GM18502 (cell line): ENCODE results near the gene PNPLA1.

Experiments used
- ATAC-seq: cut with Tn5 transposase; IDR thresholded peaks from one replicate; pipeline ENCODE4 v1.9.1; 2021; ENCODE audit warnings: mild to moderate bottlenecking; ENCODE audit not compliant: unreplicated experiment, poor library complexity

Gene PNPLA1

GRCh38 chr6:36312854-36313648 is 43.2 kb downstream of the PNPLA1 start:
- no peak for ATAC-seq

GRCh38 chr6:36313649-36313936 is 43.7 kb downstream of the PNPLA1 start:
- ATAC-seq, result no peak

GRCh38 chr6:36314221-36315014 is 44.6 kb downstream of the PNPLA1 start:
- no peak for ATAC-seq

- ATAC-seq, result no peak
Measured at GRCh38 chr6:36315921-36316320, 46.1 kb downstream of the PNPLA1 start.

- ATAC-seq, result no peak
Measured at GRCh38 chr6:36317623-36318022, 47.8 kb downstream of the PNPLA1 start.

GRCh38 chr6:36318690-36319435 is 49.0 kb downstream of the PNPLA1 start:
- ATAC-seq, result no peak

GRCh38 chr6:36319436-36319762 is 49.5 kb downstream of the PNPLA1 start:
- ATAC-seq, result no peak

- ATAC-seq, result no peak
Measured at GRCh38 chr6:36319821-36320220, 50.0 kb downstream of the PNPLA1 start.

- ATAC-seq, result no peak
Measured at GRCh38 chr6:36320475-36320874, 50.6 kb downstream of the PNPLA1 start.

GRCh38 chr6:36322591-36322990 is 52.7 kb downstream of the PNPLA1 start:
- no peak for ATAC-seq

GRCh38 chr6:36323062-36323461 is 53.2 kb downstream of the PNPLA1 start:
- no peak for ATAC-seq

GRCh38 chr6:36324191-36324590 is 54.3 kb downstream of the PNPLA1 start:
- ATAC-seq, result no peak

- ATAC-seq, result no peak
Measured at GRCh38 chr6:36324715-36325114, 54.9 kb downstream of the PNPLA1 start.

GRCh38 chr6:36326356-36326995 is 56.6 kb downstream of the PNPLA1 start:
- ATAC-seq, result no peak

- no peak for ATAC-seq
Measured at GRCh38 chr6:36327226-36327918, 57.5 kb downstream of the PNPLA1 start.

GRCh38 chr6:36327919-36328236 is 58.0 kb downstream of the PNPLA1 start:
- no peak for ATAC-seq

- ATAC-seq, result no peak
Measured at GRCh38 chr6:36328600-36328999, 58.7 kb downstream of the PNPLA1 start.

GRCh38 chr6:36329798-36330291 is 60.0 kb downstream of the PNPLA1 start:
- no peak for ATAC-seq

GRCh38 chr6:36330366-36330765 is 60.5 kb downstream of the PNPLA1 start:
- ATAC-seq, result no peak

- no peak for ATAC-seq
Measured at GRCh38 chr6:36331381-36331780, 61.5 kb downstream of the PNPLA1 start.
